Stimulated activated CD8-positive, alpha-beta memory T cell treated with anti-CD3 and anti-CD28 coated beads, Interleukin-4, amount 100 ng/mL, for 1 hour (primary cell): Measurements from ENCODE around the gene PCBP4.

Experiments used
- DNase-seq, 2 donors: peaks; one replicate each; pipeline ENCODE4 v3.0.0-alpha.2; 2020; ENCODE audit warnings: low read depth in 2 of 2, low spot score in 1 of 2

PCBP4 gene

GRCh38 chr3:51974277-51974962 is 7.2 kb upstream of the PCBP4 start:
- no peak for DNase-seq

- DNase-seq = no peak
These were observed 4.1 kb upstream of the PCBP4 start for GRCh38 chr3:51971350-51971749.

GRCh38 chr3:51970606-51971300 is 3.5 kb upstream of the PCBP4 start:
- DNase-seq = no peak

DNA sequence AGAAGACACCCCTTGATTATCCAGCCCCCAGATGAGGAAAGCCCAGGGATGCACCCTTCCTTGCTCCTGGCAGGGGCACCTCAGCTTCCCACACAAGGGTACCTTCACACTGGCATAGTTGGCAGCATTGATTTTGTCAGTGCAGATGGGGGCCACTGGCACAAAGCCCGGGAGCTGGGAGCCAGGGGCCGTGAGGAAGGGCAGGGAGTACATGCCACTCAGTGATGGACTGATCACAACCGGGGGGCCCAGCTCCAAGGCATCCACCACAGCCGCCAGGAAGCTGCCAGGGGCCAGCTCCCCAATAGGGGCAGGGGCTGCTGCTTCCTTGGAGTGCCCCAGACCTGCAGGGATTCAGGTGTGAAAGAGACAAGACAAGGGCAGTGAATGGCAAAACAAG is 2.6 kb upstream of the PCBP4 start:
- no peak for DNase-seq

DNA sequence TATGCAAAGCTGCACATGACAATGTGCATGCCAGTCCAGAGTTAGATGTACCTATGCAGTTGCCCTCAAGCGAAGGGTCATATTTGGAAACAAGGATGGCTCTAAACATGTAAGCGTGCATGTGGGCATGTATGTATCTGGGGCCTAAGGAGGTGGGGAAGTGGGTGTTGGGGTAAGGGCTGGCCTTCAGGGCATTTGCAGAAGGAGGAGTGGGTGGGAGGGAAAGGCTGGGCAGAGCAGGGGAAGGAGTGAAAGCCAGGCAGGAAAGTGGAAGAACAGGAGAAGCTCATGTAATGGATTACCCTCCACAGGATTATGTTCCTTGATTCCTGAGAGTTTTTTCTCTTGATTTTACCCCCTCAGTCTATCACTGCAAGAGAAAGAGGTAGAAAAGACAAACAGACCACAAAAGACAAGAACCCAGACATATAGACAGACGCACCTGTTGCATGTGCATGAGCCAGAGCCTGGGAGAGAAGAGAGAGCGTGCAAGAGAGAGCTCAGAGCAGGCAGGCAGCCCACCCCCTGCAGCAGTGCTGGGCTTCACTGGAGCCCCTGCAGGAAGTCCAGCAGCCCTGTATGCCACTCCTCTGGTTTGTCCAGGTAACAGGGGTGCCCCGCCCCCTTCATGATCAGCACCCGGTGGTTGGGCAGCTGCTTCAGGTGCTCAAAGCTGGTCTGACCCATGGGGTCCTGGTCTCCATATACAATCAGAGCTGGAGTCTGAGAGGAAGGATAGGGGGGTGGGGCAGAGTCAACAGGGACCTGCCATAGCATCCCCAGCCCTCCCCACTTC is 1.8 kb upstream of the PCBP4 start:
- no peak for DNase-seq

DNA sequence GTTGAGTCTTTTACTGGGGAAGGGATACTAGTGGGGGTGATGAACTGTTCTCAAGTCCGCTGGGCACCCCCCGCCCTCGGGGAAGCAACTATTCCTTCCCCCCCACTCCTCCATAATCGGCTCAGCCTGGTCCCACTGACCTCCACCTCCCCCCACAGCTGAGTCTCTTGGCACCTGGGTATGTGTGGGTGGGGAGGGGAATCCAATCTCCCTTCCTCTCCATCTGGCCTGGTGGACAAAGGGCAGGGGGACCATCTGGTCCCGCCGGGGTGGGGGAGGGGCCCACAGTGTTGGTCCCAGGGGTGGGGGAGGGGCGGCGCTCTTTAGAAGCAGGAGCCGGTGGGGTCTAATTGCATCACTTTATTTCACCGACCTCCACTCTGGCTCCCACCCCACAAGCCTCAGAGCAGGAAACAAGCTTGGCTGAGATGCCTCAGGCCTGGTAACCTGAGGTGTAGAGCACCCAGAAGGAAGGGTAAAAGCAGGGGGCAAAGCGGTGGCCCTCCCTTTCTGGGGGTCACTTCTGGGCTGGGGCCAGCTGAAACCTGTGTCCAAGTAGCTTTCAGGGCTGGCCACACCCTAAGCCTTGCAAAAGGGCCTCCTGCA is 1.0 kb upstream of the PCBP4 start:
- DNase-seq = no peak

GRCh38 chr3:51966922-51967383 is 301 bp downstream of the PCBP4 start:
- no peak for DNase-seq

- no peak for DNase-seq
These were observed 768 bp downstream of the PCBP4 start for GRCh38 chr3:51966486-51966885.

GRCh38 chr3:51966016-51966415 is 1.2 kb downstream of the PCBP4 start:
- DNase-seq = no peak

DNA sequence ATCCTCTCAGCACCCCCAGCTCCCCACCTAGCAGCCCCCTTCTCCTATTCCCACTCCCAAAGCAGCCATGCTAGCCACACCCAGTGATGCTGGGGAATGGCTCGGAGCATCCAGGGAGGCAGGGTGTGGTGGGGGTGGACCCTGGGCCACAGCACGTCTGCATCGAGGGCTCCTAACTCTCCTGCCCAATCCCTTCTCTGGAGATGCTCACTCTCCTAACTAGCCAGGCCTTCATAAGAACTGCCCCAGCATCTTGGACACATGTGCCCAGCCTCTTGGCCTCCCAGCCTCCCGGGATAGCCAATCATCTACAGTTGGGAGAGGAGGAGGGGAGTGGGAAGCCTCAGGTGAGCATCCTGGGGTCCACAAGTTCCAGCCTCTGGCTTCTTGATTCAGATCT is 2.7 kb downstream of the PCBP4 start:
- DNase-seq = no peak

- no peak for DNase-seq
These were observed 3.3 kb downstream of the PCBP4 start for GRCh38 chr3:51963951-51964451.

DNA sequence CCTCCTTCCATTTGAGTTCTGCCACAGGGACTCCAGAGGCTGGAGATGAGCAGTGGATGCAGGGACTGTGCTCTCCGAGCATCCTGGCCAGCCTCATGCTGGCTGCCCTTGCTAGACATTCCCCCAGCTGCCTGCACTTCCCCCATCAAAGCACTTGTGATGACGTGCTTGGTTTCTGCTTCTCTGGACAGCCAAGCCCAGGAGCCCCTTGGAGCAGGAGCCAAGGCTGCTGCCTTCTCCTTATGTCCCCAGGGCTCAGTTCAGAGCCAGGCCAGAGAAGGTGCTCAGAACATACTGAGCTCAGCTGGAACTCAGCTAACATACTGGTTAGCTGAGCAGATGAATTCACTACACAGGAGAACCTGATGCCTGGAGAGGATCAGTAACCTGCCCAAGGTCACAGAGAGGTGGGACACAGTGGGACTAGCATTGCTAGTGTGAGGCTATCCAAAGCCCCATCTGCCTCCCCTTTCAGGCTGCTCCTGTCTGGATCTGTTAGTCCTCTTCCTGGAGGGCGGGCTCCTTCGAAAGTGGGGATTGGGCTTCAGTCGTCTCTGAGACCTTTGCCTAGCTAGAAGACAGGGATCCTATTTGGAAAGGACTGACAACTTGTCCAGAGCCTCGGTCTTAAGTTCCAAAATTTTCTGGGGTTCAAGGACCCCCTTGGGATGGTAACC is 4.3 kb downstream of the PCBP4 start:
- no peak for DNase-seq

- no peak for DNase-seq
These were observed 5.4 kb downstream of the PCBP4 start for GRCh38 chr3:51961602-51962569.

- no peak for DNase-seq
These were observed 6.2 kb downstream of the PCBP4 start for GRCh38 chr3:51961011-51961410.

DNA sequence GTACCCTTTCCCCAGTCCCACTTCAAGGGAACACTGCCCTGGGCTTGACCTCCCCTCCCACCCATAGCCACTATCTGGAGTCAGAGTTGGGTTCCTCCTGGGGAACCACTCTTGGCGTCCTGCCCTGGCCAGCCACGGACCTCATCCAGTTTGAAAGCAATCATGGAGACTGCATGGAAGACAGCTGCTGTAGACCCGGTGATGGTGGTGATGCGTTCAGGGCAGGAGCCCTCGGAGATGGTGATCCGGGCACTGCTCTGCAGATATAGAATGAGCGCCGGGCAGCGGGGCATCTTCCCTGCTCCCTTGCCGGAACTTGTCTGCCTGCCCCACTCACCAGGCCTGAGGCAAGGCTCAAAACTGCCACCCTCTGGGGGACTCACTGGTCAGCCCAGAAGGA is 6.9 kb downstream of the PCBP4 start:
- no peak for DNase-seq

DNA sequence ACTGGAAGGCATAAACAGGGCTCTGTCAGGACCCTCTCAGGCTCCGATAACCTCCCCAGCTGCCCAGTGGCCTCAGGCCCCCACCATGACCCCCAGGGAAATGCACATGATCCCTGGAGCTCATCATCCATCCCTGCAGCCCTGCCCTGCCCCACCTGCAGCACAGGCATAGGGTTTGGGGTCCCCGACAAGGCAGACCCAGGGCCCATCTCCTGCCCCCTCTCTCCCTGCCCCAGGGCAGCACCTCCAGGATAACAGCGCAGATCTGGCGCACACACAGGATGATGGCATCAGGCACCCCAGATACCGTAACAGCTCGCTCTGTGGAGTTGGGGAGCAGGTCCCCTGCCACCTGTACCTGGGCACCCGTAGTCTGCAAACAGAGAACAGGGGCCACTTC is 7.6 kb downstream of the PCBP4 start:
- DNase-seq = no peak

GRCh38 chr3:51958603-51959521 is 8.4 kb downstream of the PCBP4 start:
- no peak for DNase-seq

GRCh38 chr3:51957520-51958205 is 9.6 kb downstream of the PCBP4 start:
- DNase-seq = no peak
